Measurements from ENCODE around the gene GIMAP6.
"Not testable (repeated sequence)": the region's sequence is repeated elsewhere in the genome, so short reads cannot be mapped to it uniquely, and the experiment has no call there.

GIMAP6 gene

DNA sequence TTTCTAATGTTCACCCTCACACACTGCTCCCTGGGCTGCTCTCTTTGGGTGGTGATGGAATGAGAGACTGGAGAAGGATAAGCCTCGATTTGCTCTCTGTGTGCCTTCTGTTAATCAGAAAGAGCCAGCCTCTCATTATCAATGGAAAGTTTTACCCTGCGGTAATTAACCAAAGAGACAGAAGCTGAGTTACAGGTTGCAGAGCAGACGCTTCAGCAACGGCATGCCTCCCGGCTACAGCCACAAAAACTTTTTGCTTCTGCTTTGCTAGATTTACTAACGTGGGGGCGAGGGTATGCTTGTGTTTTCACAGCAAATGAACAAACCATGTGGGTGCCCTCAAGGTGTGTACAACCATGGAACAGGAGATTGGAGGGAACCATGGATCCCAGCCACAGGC is 47.0 kb downstream of the GIMAP6 start:
- no peak for DNase-seq (ENCODE audit: low read depth in 2 of 2)

DNA sequence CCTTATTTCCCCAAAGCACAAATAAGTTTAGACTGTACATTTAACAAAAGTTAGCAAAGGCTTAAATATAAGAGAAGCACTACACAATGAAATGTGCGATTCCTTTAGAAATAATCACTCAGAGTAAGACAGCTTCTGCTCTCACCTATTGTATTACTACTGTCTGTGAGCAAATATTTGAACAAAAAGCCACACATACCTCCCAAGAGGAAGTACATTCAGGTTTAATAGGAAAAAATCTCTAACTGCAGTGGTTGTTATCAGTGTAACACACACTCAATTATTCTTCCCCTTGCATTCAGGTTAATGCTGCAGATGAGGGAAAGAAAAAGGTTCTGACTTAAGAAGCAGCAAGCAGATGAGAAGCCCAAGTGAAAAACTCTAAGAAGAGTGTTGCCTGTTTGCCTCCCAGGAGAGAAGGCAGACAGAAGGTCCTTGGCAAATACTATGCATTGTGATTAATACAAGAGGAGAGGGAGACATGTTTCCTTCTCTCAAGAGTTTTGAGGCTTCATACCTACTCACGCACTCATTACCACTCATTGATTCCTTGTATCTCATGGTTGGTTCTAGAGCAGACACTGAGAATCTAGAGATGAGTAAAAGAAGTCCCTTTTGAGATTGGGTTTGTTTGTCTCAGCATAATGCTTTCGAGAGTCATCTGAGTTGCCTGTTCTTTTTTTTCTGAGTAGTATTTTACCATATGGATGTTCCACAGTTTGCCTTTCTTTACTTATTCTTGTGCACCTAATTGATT is 51.4 kb downstream of the GIMAP6 start:
- no peak for DNase-seq (ENCODE audit: low read depth in 2 of 2)

DNA sequence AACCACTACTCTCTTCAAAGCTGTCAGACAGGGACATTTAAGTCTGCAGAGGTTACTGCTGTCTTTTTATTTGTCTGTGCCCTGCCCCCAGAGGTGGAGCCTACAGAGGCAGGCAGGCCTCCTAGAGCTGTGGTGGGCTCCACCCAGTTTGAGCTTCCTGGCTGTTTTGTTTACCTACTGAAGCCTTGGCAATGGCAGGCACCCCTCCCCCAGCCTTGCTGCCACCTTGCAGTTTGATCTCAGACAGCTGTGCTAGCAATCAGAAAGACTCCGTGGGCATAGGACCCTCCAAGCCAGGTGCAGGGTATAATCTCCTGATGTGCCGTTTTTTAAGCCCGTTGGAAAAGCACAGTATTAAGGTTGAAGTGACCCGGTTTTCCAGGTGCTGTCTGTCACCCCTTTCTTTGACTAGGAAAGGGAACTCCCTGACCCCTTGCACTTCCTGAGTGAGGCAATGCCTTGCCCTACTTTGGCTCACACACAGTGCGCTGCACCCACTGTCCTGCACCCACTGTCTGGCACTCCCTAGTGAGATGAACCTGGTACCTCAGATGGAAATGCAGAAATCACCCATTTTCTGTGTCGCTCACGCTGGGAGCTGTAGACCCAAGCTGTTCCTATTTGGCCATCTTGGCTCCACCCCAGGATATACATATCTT is 52.1 kb downstream of the GIMAP6 start:
- DNase-seq (ENCODE audit: low read depth in 2 of 2) = not testable (repeated sequence)
